Measurements from ENCODE around the gene SPOCK2. TPM values are rescaled to one million over a fixed set of nuclear protein-coding genes. Genes with fewer than 3 reads are reported as not detected.

The SPOCK2 gene
- total and polyA plus RNA-seq, 5 experiments from 2014 or later: 177 to 578 (median 292) TPM

GRCh38 chr10:72059843-72060822 lies 28.2 kb downstream of the SPOCK2 start:
- H3K27ac Mint-ChIP-seq: peak overlapping the region; percentile 76 to 98 (median 89)
- peaks cover 35 to 68% (median 44%) of the 10 kb centered on the region in 4 donors for H3K4me1 Mint-ChIP-seq
- no peaks in the 10 kb centered on the region for H3K9me3 Mint-ChIP-seq
- H3K36me3 Mint-ChIP-seq: peaks cover 0 to 49% (median 0%) of the 10 kb centered on the region in 3 donors
- H3K4me3 Mint-ChIP-seq: peak overlapping the region in 7 of 10 donors; percentile 21 to 78 (median 31)
- ATAC-seq (peak; percentile 5 to 9), DNase-seq (peak in 1 of 10 donors; percentile 13)
- no peaks in the 10 kb centered on the region for H3K27me3 Mint-ChIP-seq
- POLR2A ChIA-PET: interaction anchor here (0.5 to 7.7 kb wide), 21 partner anchors 8 to 272 kb away, joined by 3 to 64 read pairs (median 5); partner anchors contain the start of genes ANAPC16, ASCC1 and SPOCK2

DNA sequence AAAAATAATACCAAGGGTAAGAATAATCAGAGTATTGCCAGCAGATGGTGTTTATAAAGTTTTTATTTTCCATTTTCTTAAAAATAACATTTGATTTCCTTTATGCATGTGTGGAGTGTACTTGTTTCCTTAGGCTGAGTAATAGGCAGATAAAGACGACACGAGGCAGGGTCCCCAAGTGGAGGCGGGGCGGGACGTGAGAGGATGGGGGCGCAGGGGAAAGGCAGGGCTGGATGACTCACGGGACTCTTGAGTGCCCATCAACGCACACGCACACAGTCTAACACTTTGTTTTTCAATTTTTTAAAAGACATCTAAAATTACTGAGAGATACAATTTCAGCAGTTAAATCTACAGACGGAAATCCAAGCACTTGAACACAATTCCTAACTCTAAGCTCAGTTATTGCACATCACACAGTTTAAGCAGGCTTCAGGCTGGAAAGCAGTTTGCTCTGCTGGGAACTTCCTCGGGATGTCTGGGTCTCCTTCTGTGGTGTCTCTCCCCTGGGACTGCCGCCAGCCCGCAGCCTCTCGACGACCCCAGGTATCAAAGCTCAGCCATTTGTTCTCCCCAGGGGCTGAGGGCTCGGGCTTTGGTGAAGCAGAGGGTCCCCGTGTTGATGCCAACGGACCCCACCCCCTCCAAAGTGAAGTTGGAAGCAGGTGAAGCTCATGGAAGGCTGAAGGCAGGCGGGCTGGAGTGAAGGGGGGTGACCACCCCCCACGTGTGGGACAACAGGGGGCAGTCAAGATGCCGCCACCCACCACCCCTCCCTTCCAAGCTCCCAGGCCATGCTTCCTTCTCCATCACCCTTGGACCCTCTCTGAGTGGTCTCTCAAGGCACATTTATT lies 29.1 kb downstream of the SPOCK2 start:
- Mint-ChIP-seq H3K9me3 (no peaks in the 10 kb centered on the region), H3K4me1 (peaks cover 38 to 66% (median 47%) of the 10 kb centered on the region in 4 donors), H3K36me3 (peaks cover 0 to 43% (median 0%) of the 10 kb centered on the region in 3 donors), H3K27me3 (no peaks in the 10 kb centered on the region), H3K27ac (peak overlapping the region; percentile 72 to 98 (median 83)), H3K4me3 (peak overlapping the region in 5 of 10 donors; percentile 21 to 58 (median 48))
- peak in 3 of 10 donors; percentile 28 to 34 (median 32) for DNase-seq
- ATAC-seq: peak; percentile 31 to 40
- POLR2A ChIA-PET: interaction anchor here (0.8 to 7.7 kb wide), 20 partner anchors 7 to 263 kb away, joined by 3 to 64 read pairs (median 4); partner anchors contain the start of genes ANAPC16 and ASCC1

- DNase-seq: peak in 1 of 10 donors; percentile 19
- Mint-ChIP-seq H3K27me3 (no peaks in the 10 kb centered on the region), H3K27ac (peak overlapping the region; percentile 35 to 98 (median 81)), H3K9me3 (no peaks in the 10 kb centered on the region), H3K36me3 (peaks cover 0 to 35% (median 0%) of the 10 kb centered on the region in 3 donors), H3K4me3 (peak overlapping the region in 3 of 10 donors; percentile 12 to 14 (median 12)), H3K4me1 (peaks cover 35 to 58% (median 44%) of the 10 kb centered on the region in 4 donors)
- POLR2A ChIA-PET: interaction anchor here (1.0 to 7.7 kb wide), 13 partner anchors 9 to 264 kb away, joined by 3 to 64 read pairs (median 7); partner anchors contain the start of genes ANAPC16 and ASCC1
- peak; percentile 7 to 13 for ATAC-seq
These were observed 29.9 kb downstream of the SPOCK2 start for GRCh38 chr10:72058347-72058898.

- peak overlapping the region; percentile 10 to 98 (median 64) for H3K27ac Mint-ChIP-seq
- ATAC-seq (no peak), DNase-seq (peak in 1 of 10 donors; percentile 5)
These were observed 31.2 kb downstream of the SPOCK2 start for GRCh38 chr10:72056932-72057751.

DNA sequence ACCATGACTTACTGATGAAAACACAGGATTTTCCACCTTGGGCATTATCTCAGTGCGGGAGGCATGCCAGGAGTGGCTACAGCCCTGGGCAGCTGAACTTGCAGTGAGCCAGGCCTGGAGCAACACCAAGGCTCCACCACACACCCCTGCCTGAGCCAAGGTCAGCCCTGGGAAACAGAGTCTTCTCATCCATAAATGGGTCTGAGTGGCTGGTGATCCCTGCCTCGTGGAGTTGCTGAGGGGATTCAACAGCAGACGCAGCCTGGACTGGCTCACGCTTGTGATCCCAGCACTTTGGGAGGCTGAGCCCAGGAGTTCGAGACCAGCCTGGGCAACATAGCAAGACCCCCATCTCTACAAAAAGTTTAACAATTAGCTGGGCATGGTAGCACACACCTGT lies 32.2 kb downstream of the SPOCK2 start:
- peaks cover 31 to 40% (median 33%) of the 10 kb centered on the region in 4 donors for H3K4me1 Mint-ChIP-seq
- POLR2A ChIA-PET: interaction anchor here (0.6 to 7.7 kb wide), 6 partner anchors 8 to 569 kb away, joined by 3 to 64 read pairs (median 4); no protein-coding TSS in a partner anchor
- no peak for ATAC-seq

More at GRCh38 chr10:72056932-72057751, 31.2 kb downstream of the SPOCK2 start:
- Mint-ChIP-seq H3K4me3 (peak overlapping the region in 1 of 10 donors; percentile 34), H3K36me3 (peaks cover 0 to 22% (median 0%) of the 10 kb centered on the region in 3 donors), H3K9me3 (no peaks in the 10 kb centered on the region), H3K27me3 (no peaks in the 10 kb centered on the region), H3K4me1 (peaks cover 31 to 45% (median 39%) of the 10 kb centered on the region in 4 donors)
- POLR2A ChIA-PET: interaction anchor here (0.6 to 7.7 kb wide), 13 partner anchors 9 to 568 kb away, joined by 3 to 64 read pairs (median 4); partner anchors contain the start of gene DDIT4

DNA sequence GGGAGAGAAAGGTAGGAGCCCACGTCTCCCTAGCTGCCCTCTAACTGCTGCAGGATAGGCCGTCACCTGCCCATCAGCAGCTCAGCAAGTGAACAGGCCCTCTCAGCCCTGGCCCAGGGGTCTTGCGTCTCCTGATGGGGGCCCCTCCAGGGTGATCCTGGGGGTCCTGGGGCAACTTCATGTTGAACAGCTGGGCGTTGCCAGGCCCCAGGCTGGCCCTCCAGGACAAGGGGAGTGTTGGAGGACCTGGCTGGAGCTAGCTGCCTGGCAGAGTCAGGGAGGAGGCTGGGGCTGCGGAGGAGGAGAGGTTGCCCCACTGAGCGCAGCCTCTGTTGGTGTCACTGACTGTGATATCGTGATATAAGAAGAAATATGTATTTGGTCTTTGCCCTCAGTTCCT lies 34.7 kb downstream of the SPOCK2 start:
- H3K27ac Mint-ChIP-seq: no peak overlapping the region
- H3K4me3 Mint-ChIP-seq: no peak overlapping the region
- POLR2A ChIA-PET: interaction anchor here (0.6 to 1.2 kb wide), 9 partner anchors 9 to 274 kb away, joined by 3 to 4 read pairs (median 3); no protein-coding TSS in a partner anchor
- H3K36me3 Mint-ChIP-seq: no peaks in the 10 kb centered on the region
- no peaks in the 10 kb centered on the region for H3K27me3 Mint-ChIP-seq
- no peaks in the 10 kb centered on the region for H3K9me3 Mint-ChIP-seq
- no peak for DNase-seq
- ATAC-seq: no peak
- H3K4me1 Mint-ChIP-seq: peaks cover 13 to 27% (median 18%) of the 10 kb centered on the region in 4 donors

More for the DNA sequence above, 32.2 kb downstream of the SPOCK2 start:
- H3K36me3 Mint-ChIP-seq: peaks cover 0 to 13% (median 0%) of the 10 kb centered on the region in 3 donors
- no peak for DNase-seq
- H3K27me3 Mint-ChIP-seq: no peaks in the 10 kb centered on the region
- H3K27ac Mint-ChIP-seq: peak overlapping the region in 2 of 10 donors; percentile 6 to 15
- no peaks in the 10 kb centered on the region for H3K9me3 Mint-ChIP-seq
- H3K4me3 Mint-ChIP-seq: no peak overlapping the region

GRCh38 chr10:72050873-72051272 lies 37.5 kb downstream of the SPOCK2 start:
- no peak for DNase-seq
- Mint-ChIP-seq H3K4me3 (no peak overlapping the region), H3K4me1 (peaks cover 8 to 16% (median 13%) of the 10 kb centered on the region in 4 donors), H3K27me3 (no peaks in the 10 kb centered on the region), H3K36me3 (no peaks in the 10 kb centered on the region), H3K9me3 (no peaks in the 10 kb centered on the region), H3K27ac (peak overlapping the region in 1 of 10 donors; percentile 43)
- ATAC-seq: no peak
- POLR2A ChIA-PET: interaction anchor here (1.5 kb wide), 2 partner anchors 9 to 37 kb away, joined by 3 to 4 read pairs; partner anchors contain the start of gene SPOCK2

DNA sequence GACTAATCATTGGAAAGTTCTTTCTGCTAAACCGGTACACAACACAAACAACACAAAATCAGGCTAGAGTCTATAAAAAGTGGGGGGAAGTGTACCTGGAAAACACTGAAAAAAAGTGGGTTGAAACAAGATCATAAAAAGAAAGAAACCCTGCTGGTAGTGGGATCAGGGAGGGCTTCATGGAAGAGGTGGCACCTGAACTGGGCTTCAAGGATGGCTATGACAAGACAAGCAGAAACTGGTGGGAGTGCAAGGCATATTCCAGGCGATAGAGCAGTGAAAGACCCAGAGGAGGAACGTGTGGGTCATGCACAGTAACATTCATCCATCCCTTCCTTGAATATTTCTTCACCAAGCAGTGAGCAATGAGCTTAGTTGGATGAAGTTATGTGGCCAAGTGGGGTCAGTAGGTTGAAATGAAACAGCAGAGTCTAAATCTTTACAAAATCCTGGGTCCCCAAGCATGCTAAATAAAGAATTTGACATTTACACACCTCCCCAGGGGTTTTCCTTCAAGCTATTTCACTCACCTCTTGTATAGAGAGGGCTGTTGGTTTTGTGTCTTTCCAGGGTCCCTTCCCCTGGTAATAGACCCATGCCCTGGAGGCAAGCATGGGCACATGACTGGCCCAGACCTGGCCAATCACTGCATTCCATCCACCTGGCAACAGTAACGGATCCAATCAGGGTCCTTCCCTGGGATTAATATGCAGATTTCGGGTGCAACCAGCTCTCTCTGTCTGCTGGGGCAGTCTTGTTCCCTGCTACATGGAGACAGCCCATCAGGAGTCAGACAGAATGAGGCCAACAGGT lies 38.2 kb downstream of the SPOCK2 start:
- H3K27ac Mint-ChIP-seq: peak overlapping the region in 1 of 10 donors; percentile 43
- H3K36me3 Mint-ChIP-seq: no peaks in the 10 kb centered on the region
- H3K27me3 Mint-ChIP-seq: no peaks in the 10 kb centered on the region
- ATAC-seq (no peak), DNase-seq (no peak)
- H3K9me3 Mint-ChIP-seq: no peaks in the 10 kb centered on the region
- H3K4me1 Mint-ChIP-seq: peaks cover 6 to 16% (median 12%) of the 10 kb centered on the region in 4 donors
- no peak overlapping the region for H3K4me3 Mint-ChIP-seq
- POLR2A ChIA-PET: interaction anchor here (0.5 to 2.1 kb wide), 9 partner anchors 8 to 171 kb away, joined by 3 to 11 read pairs (median 4); partner anchors contain the start of genes ANAPC16, ASCC1 and SPOCK2

DNA sequence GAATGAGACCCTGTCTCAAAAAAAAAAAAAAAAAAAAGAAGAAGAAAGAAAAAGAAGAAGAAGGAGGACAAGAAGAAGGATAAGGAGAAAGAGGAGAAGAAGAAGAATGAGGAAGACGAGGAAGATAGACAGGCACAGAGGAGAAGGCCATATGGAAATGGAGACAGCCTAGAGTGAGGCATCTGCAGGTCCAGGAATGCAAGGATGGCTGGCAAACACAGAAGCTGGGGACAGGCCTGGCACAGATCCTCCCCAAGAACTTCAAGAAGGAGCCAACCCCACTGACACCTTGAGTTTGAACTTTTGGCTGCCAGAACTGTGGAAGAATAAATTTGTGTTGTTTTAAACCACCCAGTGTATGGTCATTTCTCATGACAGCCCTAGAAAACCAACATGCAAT lies 38.9 kb downstream of the SPOCK2 start:
- no peak for ATAC-seq
- Mint-ChIP-seq H3K27ac (peak overlapping the region in 1 of 10 donors; percentile 18), H3K27me3 (no peaks in the 10 kb centered on the region), H3K4me1 (peaks cover 4 to 16% (median 7%) of the 10 kb centered on the region in 4 donors), H3K4me3 (no peak overlapping the region), H3K36me3 (no peaks in the 10 kb centered on the region), H3K9me3 (no peaks in the 10 kb centered on the region)
- no peak for DNase-seq
- POLR2A ChIA-PET: interaction anchor here (0.5 to 2.5 kb wide), 10 partner anchors 9 to 296 kb away, joined by 3 to 15 read pairs (median 4); partner anchors contain the start of genes ANAPC16, ASCC1 and SPOCK2

All from naive thymus-derived CD8-positive, alpha-beta T cell (primary cell).